ENCODE data around the gene CTNNAL1.

- TF ChIP-seq CTCF (IDR thresholded peaks at IDR 0.05) (no peak), POLR2A (IDR thresholded peaks at IDR 0.05) (no peak)
Observed at GRCh38 chr9:108991479-108991878, 21.8 kb downstream of the CTNNAL1 start.
